WTC11 (cell line): ENCODE measurements around the gene GMPR2. TPM values are rescaled to one million over a fixed set of nuclear protein-coding genes. Genes with fewer than 3 reads are reported as not detected.

Source experiments
- ATAC-seq: fragments of 200-7000 bp; cut with Tn5 transposase; 2 replicates; pipeline ENCODE4 v1.10.0; 2021; ENCODE audit warnings: mild to moderate bottlenecking, moderate library complexity
- CTCF ChIA-PET: fragments of 300-600 bp; sonication (Branson Sonifier 250); formaldehyde crosslinking; loops from one replicate; lab custom pipeline; 2021; ENCODE audit warnings: antibody characterized with exemption; lab: Charles Lee
- POLR2A ChIA-PET: fragments of 350-600 bp; sonication (Branson Sonifier 250); formaldehyde crosslinking; loops from one replicate; lab custom pipeline; 2021; ENCODE audit warnings: antibody characterized with exemption; lab: Charles Lee
- DNase-seq: peaks from one replicate; pipeline ENCODE4 v3.0.0; 2021; ENCODE audit warnings: low spot score
- H3K27ac Mint-ChIP-seq: 2 replicates; pipeline ENCODE4 v1.8.0; 2021; ENCODE audit warnings: mixed read lengths
- H3K27me3 Mint-ChIP-seq: 2 replicates; pipeline ENCODE4 v1.8.0; 2021; ENCODE audit warnings: low read depth, mild to moderate bottlenecking, moderate library complexity, mixed read lengths
- H3K36me3 Mint-ChIP-seq: 2 replicates; pipeline ENCODE4 v1.8.0; 2021; ENCODE audit warnings: mixed read lengths
- H3K4me1 Mint-ChIP-seq: 2 replicates; pipeline ENCODE4 v1.8.0; 2022; ENCODE audit warnings: mixed read lengths
- H3K4me3 Mint-ChIP-seq: 2 replicates; pipeline ENCODE4 v1.8.0; 2021; ENCODE audit warnings: mild to moderate bottlenecking, moderate library complexity, mixed read lengths
- H3K9me3 Mint-ChIP-seq: 2 replicates; pipeline ENCODE4 v1.8.0; 2021; ENCODE audit warnings: mixed read lengths
- CREB1 ChIP-seq: sonication (generic); formaldehyde crosslinking; IDR thresholded peaks from 2 replicates; pipeline ENCODE4 v1.8.0; 2023; ENCODE audit warnings: mild to moderate bottlenecking, missing genetic modification reagents
- FOXJ3 ChIP-seq: sonication (generic); formaldehyde crosslinking; IDR thresholded peaks from 2 replicates; pipeline ENCODE4 v1.9.0; 2021; ENCODE audit warnings: missing genetic modification reagents, mild to moderate bottlenecking, borderline replicate concordance
- JAZF1 ChIP-seq: fragments of 250-450 bp; sonication (Bioruptor Pico); IDR thresholded peaks from 2 replicates; pipeline ENCODE4 v1.9.0; 2021; ENCODE audit warnings: moderate library complexity, mild to moderate bottlenecking, inconsistent platforms
- MXD4 ChIP-seq: fragments of 250-450 bp; sonication (Bioruptor Pico); IDR thresholded peaks from 2 replicates; pipeline ENCODE4 v1.8.0; 2021; ENCODE audit warnings: mild to moderate bottlenecking, moderate library complexity, borderline replicate concordance
- TCF7 ChIP-seq: sonication (generic); formaldehyde crosslinking; IDR thresholded peaks from 2 replicates; pipeline ENCODE4 v1.8.0; 2022; ENCODE audit warnings: mild to moderate bottlenecking, low read depth, missing genetic modification reagents, moderate library complexity
- ZNF219 ChIP-seq: sonication (generic); formaldehyde crosslinking; IDR thresholded peaks from 2 replicates; pipeline ENCODE4 v1.8.0; 2023; ENCODE audit warnings: missing genetic modification reagents, mild to moderate bottlenecking, borderline replicate concordance
- ZNF232 ChIP-seq: sonication (generic); formaldehyde crosslinking; IDR thresholded peaks from 2 replicates; pipeline ENCODE4 v1.8.0; 2022; ENCODE audit warnings: mild to moderate bottlenecking, missing genetic modification reagents
- ZNF263 ChIP-seq: sonication (generic); formaldehyde crosslinking; IDR thresholded peaks from 2 replicates; pipeline ENCODE4 v1.8.1; 2022; ENCODE audit warnings: low read depth, mild to moderate bottlenecking, moderate library complexity, missing genetic modification reagents
- ZNF396 ChIP-seq: fragments of 250-450 bp; sonication (Bioruptor Pico); IDR thresholded peaks from 2 replicates; pipeline ENCODE4 v1.8.0; 2021; ENCODE audit warnings: mild to moderate bottlenecking, moderate library complexity, borderline replicate concordance
- ZNF423 ChIP-seq: fragments of 250-450 bp; sonication (Bioruptor Pico); IDR thresholded peaks from 2 replicates; pipeline ENCODE4 v2.1.2; 2022; ENCODE audit warnings: mild to moderate bottlenecking, moderate library complexity
- total RNA-seq: library from RNA; stranded (reverse); gene quantifications from 3 replicates; pipeline ENCODE4 v1.2.3, GENCODE V29; 2021
- TF ChIP-seq, protein P1 (sequence below): sonication (generic); formaldehyde crosslinking; IDR thresholded peaks from 2 replicates; pipeline ENCODE4 v1.8.1; 2023; ENCODE audit warnings: mild to moderate bottlenecking, missing genetic modification reagents, moderate library complexity
- TF ChIP-seq, protein P2 (sequence below): fragments of 250-450 bp; sonication (Bioruptor Pico); IDR thresholded peaks from 2 replicates; pipeline ENCODE4 v1.9.0; 2021; ENCODE audit warnings: moderate library complexity, mild to moderate bottlenecking, inconsistent platforms, borderline replicate concordance
- TF ChIP-seq, protein P3 (sequence below): fragments of 250-450 bp; sonication (Bioruptor Pico); conservative IDR thresholded peaks from 2 replicates; pipeline ENCODE4 v1.9.0; 2021; ENCODE audit warnings: mild to moderate bottlenecking
- TF ChIP-seq, protein P4 (sequence below): sonication (generic); formaldehyde crosslinking; IDR thresholded peaks from 2 replicates; pipeline ENCODE4 v1.8.1; 2023; ENCODE audit warnings: mild to moderate bottlenecking, missing genetic modification reagents
- TF ChIP-seq, protein P5 (sequence below): sonication (generic); formaldehyde crosslinking; conservative IDR thresholded peaks from 2 replicates; pipeline ENCODE4 v1.8.1; 2023; ENCODE audit warnings: mild to moderate bottlenecking, low read depth, missing genetic modification reagents, moderate library complexity
- TF ChIP-seq, protein P6 (sequence below): sonication (generic); formaldehyde crosslinking; IDR thresholded peaks from 2 replicates; pipeline ENCODE4 v1.8.0; 2023; ENCODE audit warnings: missing genetic modification reagents
- TF ChIP-seq, protein P7 (sequence below): sonication (generic); formaldehyde crosslinking; IDR thresholded peaks from 2 replicates; pipeline ENCODE4 v1.8.0; 2022; ENCODE audit warnings: mild to moderate bottlenecking, missing genetic modification reagents

Gene GMPR2
- total RNA-seq, 1 experiment from 2014 or later: 82.3 TPM

DNA sequence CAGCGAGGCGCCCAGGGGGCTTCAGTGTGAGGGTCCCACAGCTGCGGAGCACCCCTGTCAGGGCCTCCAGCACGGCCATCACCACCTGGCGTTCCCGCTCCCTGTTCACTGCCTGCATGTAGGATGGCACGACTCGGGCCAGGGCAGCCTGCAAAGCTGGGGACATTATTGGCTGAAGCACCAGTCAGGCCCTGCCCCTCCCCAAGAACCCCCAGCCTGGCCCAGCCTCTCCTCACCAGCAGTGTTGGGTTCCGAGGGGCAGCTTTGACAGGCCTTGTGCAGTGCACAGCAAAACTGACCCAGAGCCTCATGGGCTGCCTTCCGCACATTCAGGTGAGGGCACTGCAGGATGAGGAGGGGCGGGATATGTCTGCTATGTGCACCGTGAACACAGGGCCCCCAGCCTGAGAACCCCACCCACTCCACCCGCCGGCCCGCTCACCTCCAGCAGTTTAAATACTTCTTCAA, 49.7 kb upstream of the GMPR2 start:
- Mint-ChIP-seq H3K27ac (no peak overlapping the region), H3K4me1 (peaks cover 9% of the 10 kb centered on the region), H3K4me3 (no peak overlapping the region), H3K36me3 (peaks cover 47% of the 10 kb centered on the region), H3K27me3 (no peaks in the 10 kb centered on the region), H3K9me3 (no peaks in the 10 kb centered on the region)
- ChIA-PET CTCF (interaction anchor here (1.0 kb wide), 1 partner anchor 22 kb away, joined by 5 read pairs; the partner anchor contains the start of gene IRF9), POLR2A (no interaction called here)
- DNase-seq (no peak), ATAC-seq (no peak)
- TF ChIP-seq, protein P1, sequence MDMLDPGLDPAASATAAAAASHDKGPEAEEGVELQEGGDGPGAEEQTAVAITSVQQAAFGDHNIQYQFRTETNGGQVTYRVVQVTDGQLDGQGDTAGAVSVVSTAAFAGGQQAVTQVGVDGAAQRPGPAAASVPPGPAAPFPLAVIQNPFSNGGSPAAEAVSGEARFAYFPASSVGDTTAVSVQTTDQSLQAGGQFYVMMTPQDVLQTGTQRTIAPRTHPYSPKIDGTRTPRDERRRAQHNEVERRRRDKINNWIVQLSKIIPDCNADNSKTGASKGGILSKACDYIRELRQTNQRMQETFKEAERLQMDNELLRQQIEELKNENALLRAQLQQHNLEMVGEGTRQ: no peak
- TF ChIP-seq, protein P2, sequence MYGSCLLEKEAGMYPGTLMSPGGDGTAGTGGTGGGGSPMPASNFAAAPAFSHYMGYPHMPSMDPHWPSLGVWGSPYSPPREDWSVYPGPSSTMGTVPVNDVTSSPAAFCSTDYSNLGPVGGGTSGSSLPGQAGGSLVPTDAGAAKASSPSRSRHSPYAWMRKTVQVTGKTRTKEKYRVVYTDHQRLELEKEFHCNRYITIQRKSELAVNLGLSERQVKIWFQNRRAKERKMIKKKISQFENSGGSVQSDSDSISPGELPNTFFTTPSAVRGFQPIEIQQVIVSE (CRISPR knock-in tag): no peak
- TF ChIP-seq CREB1 (CRISPR knock-in tag): no peak
- TF ChIP-seq JAZF1 (CRISPR knock-in tag): no peak
- TF ChIP-seq ZNF232 (CRISPR knock-in tag): no peak
- TF ChIP-seq ZNF423 (CRISPR knock-in tag): no peak
- TF ChIP-seq, protein P3, sequence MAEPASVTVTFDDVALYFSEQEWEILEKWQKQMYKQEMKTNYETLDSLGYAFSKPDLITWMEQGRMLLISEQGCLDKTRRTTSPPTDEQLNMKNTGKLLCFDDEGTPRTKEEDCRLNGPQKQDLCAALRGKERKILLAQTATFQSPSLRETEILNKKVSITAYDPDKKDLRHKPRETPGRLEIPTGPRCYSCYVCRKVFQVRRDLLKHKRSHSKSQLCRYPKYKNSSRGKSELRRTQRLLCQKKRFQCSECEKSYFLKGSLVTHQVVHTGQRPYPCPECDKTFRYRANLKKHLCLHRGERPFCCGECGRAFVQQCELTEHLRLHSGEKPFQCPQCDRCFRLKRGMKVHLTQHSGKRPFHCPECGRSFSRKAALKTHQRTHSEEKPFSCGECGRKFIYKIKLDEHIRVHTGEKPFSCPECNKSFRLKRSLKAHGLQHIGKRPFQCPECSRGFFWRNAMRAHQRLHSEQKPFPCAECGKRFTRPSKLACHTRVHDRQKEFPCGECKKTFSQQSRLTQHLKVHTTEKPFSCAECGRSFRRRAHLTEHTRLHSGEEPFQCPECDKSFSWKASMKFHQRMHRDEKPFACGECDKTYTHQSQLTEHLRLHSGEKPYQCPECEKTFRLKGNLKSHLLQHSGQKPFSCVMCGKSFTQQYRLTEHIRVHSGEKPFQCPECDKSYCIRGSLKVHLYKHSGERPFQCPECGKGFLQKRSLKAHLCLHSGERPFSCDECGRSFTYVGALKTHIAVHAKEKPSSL (CRISPR knock-in tag): no peak
- TF ChIP-seq ZNF396: no peak
- no peak for TF ChIP-seq ZNF219 (CRISPR knock-in tag)
- TF ChIP-seq ZNF263 (CRISPR knock-in tag): no peak
- TF ChIP-seq, protein P4, sequence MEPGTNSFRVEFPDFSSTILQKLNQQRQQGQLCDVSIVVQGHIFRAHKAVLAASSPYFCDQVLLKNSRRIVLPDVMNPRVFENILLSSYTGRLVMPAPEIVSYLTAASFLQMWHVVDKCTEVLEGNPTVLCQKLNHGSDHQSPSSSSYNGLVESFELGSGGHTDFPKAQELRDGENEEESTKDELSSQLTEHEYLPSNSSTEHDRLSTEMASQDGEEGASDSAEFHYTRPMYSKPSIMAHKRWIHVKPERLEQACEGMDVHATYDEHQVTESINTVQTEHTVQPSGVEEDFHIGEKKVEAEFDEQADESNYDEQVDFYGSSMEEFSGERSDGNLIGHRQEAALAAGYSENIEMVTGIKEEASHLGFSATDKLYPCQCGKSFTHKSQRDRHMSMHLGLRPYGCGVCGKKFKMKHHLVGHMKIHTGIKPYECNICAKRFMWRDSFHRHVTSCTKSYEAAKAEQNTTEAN (CRISPR knock-in tag): no peak
- TF ChIP-seq, protein P5, sequence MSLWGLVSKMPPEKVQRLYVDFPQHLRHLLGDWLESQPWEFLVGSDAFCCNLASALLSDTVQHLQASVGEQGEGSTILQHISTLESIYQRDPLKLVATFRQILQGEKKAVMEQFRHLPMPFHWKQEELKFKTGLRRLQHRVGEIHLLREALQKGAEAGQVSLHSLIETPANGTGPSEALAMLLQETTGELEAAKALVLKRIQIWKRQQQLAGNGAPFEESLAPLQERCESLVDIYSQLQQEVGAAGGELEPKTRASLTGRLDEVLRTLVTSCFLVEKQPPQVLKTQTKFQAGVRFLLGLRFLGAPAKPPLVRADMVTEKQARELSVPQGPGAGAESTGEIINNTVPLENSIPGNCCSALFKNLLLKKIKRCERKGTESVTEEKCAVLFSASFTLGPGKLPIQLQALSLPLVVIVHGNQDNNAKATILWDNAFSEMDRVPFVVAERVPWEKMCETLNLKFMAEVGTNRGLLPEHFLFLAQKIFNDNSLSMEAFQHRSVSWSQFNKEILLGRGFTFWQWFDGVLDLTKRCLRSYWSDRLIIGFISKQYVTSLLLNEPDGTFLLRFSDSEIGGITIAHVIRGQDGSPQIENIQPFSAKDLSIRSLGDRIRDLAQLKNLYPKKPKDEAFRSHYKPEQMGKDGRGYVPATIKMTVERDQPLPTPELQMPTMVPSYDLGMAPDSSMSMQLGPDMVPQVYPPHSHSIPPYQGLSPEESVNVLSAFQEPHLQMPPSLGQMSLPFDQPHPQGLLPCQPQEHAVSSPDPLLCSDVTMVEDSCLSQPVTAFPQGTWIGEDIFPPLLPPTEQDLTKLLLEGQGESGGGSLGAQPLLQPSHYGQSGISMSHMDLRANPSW: no peak
- TF ChIP-seq TCF7: no peak
- TF ChIP-seq FOXJ3 (CRISPR knock-in tag): no peak
- TF ChIP-seq MXD4 (CRISPR knock-in tag): no peak
- TF ChIP-seq, protein P6, sequence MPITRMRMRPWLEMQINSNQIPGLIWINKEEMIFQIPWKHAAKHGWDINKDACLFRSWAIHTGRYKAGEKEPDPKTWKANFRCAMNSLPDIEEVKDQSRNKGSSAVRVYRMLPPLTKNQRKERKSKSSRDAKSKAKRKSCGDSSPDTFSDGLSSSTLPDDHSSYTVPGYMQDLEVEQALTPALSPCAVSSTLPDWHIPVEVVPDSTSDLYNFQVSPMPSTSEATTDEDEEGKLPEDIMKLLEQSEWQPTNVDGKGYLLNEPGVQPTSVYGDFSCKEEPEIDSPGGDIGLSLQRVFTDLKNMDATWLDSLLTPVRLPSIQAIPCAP: no peak
- TF ChIP-seq, protein P7, sequence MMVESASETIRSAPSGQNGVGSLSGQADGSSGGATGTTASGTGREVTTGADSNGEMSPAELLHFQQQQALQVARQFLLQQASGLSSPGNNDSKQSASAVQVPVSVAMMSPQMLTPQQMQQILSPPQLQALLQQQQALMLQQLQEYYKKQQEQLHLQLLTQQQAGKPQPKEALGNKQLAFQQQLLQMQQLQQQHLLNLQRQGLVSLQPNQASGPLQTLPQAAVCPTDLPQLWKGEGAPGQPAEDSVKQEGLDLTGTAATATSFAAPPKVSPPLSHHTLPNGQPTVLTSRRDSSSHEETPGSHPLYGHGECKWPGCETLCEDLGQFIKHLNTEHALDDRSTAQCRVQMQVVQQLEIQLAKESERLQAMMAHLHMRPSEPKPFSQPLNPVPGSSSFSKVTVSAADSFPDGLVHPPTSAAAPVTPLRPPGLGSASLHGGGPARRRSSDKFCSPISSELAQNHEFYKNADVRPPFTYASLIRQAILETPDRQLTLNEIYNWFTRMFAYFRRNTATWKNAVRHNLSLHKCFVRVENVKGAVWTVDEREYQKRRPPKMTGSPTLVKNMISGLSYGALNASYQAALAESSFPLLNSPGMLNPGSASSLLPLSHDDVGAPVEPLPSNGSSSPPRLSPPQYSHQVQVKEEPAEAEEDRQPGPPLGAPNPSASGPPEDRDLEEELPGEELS: no peak
